OCI-LY1 (cell line): ENCODE measurements around the gene TNFRSF6B.

ENCODE experiments used
- H2AFZ ChIP-seq: fragments of 200-600 bp; sonication (generic), shearing (Covaris generic); 2 replicates; pipeline ENCODE4 v1.6.0; 2014; ENCODE audit warnings: antibody characterized with exemption, mild to moderate bottlenecking, low read length
- H3F3A ChIP-seq: fragments of 200-600 bp; sonication (generic), shearing (Covaris generic); 2 replicates; pipeline ENCODE4 v1.6.0; 2014; ENCODE audit warnings: mild to moderate bottlenecking, antibody characterized with exemption, low read length, moderate library complexity; ENCODE audit not compliant: insufficient read depth
- H3K27ac ChIP-seq: fragments of 200-600 bp; sonication (generic); 2 replicates; pipeline ENCODE4 v1.5.1; 2014; ENCODE audit warnings: low read length, mixed run types, mild to moderate bottlenecking, low read depth; ENCODE audit not compliant: poor library complexity, severe bottlenecking
- H3K27me3 ChIP-seq: fragments of 200-600 bp; sonication (generic); 2 replicates; pipeline ENCODE4 v1.6.0; 2014; ENCODE audit warnings: antibody characterized with exemption, mild to moderate bottlenecking, low read length, moderate library complexity; ENCODE audit not compliant: insufficient read depth
- H3K36me3 ChIP-seq: fragments of 200-600 bp; sonication (generic); 2 replicates; pipeline ENCODE4 v1.6.1; 2014; ENCODE audit warnings: mild to moderate bottlenecking, antibody characterized with exemption, low read length, moderate library complexity, mixed read lengths; ENCODE audit not compliant: insufficient read depth
- H3K4me1 ChIP-seq: fragments of 200-600 bp; sonication (generic); 2 replicates; pipeline ENCODE4 v1.5.1; 2014; ENCODE audit warnings: mild to moderate bottlenecking, low read length, moderate library complexity; ENCODE audit not compliant: insufficient read depth, severe bottlenecking
- H3K4me2 ChIP-seq: fragments of 200-600 bp; sonication (generic), shearing (Covaris generic); 2 replicates; pipeline ENCODE4 v1.6.1; 2014; ENCODE audit warnings: low read length
- H3K4me3 ChIP-seq: fragments of 200-600 bp; sonication (generic); 2 replicates; pipeline ENCODE4 v1.5.1; 2014; ENCODE audit warnings: low read length, low read depth, mild to moderate bottlenecking, mixed read lengths; ENCODE audit not compliant: poor library complexity, severe bottlenecking
- H3K79me2 ChIP-seq: fragments of 200-600 bp; shearing (Covaris generic); 2 replicates; pipeline ENCODE4 v1.6.1; 2016; ENCODE audit warnings: mixed run types, low read length, mixed read lengths; ENCODE audit not compliant: insufficient read depth
- H3K9ac ChIP-seq: fragments of 200-600 bp; sonication (generic), shearing (Covaris generic); 2 replicates; pipeline ENCODE4 v1.6.1; 2014; ENCODE audit warnings: mild to moderate bottlenecking, low read length, mixed read lengths
- H3K9me2 ChIP-seq: fragments of 200-600 bp; sonication (generic), shearing (Covaris generic); 2 replicates; pipeline ENCODE4 v1.6.1; 2014; ENCODE audit warnings: low read depth, mild to moderate bottlenecking, low read length, mixed read lengths
- H3K9me3 ChIP-seq: fragments of 200-600 bp; shearing (Covaris generic); 2 replicates; pipeline ENCODE4 v1.6.1; 2014; ENCODE audit warnings: low read length, mixed read lengths
- H4K20me1 ChIP-seq: fragments of 200-600 bp; sonication (generic), shearing (Covaris generic); 2 replicates; pipeline ENCODE4 v1.6.0; 2016; ENCODE audit warnings: mild to moderate bottlenecking, low read length; ENCODE audit not compliant: insufficient read depth
- EZH2 ChIP-seq: fragments of 200-600 bp; sonication (generic), shearing (Covaris generic); IDR thresholded peaks from 2 replicates; pipeline ENCODE4 v1.8.0; 2017; ENCODE audit warnings: borderline replicate concordance, mixed run types, mild to moderate bottlenecking, antibody characterized with exemption, low read length, moderate library complexity, mixed read lengths
- TF ChIP-seq, protein P1 (sequence below): fragments of 200-600 bp; sonication (generic), shearing (Covaris generic); IDR thresholded peaks from 2 replicates; pipeline ENCODE4 v1.5.1; 2017; ENCODE audit warnings: mild to moderate bottlenecking, antibody characterized with exemption, low read length, moderate library complexity, mixed read lengths

The TNFRSF6B gene

DNA sequence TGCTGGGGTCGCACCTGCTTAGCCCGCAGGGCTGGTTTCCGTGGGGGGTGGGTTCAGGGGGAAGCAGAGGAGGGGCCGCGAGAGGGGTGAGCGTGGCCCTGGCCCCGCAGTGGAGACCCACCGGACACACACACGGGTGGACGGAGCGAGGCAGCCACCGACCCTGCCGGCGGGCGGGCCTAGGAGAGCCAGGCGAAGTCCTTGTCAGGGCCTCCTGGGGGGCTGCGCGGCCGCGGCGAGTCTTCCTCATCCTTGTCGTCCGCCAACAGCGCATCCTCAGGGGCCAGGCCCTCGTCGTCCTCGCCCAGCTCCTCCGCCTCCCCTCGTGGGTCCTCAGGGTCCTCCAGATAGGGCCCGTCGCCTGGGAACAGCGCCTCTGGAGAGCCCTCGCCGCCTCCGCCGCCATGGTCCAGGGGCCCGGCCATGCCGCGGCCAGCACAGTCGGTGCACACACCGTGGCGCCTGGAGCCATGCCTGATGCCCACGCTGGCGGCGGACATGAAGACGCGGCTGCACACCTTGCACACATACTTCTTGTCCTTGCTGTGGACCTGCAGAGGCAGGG, 50.4 kb downstream of the TNFRSF6B start:
- Histone ChIP-seq H3F3A (no peaks in the 10 kb centered on the region), H3K27ac (no peak overlapping the region), H3K4me3 (no peak overlapping the region), H3K9me2 (no peaks in the 10 kb centered on the region), H3K79me2 (no peaks in the 10 kb centered on the region), H2AFZ (no peak overlapping the region), H3K4me1 (peaks cover 3% of the 10 kb centered on the region), H3K9ac (no peak overlapping the region), H3K36me3 (peaks cover 6% of the 10 kb centered on the region; the same call in 1 of the 2 replicates), H3K9me3 (no peaks in the 10 kb centered on the region), H4K20me1 (no peaks in the 10 kb centered on the region), H3K27me3 (no peaks in the 10 kb centered on the region), H3K4me2 (no peak overlapping the region)
- TF ChIP-seq EZH2: no peak
- TF ChIP-seq, protein P1, sequence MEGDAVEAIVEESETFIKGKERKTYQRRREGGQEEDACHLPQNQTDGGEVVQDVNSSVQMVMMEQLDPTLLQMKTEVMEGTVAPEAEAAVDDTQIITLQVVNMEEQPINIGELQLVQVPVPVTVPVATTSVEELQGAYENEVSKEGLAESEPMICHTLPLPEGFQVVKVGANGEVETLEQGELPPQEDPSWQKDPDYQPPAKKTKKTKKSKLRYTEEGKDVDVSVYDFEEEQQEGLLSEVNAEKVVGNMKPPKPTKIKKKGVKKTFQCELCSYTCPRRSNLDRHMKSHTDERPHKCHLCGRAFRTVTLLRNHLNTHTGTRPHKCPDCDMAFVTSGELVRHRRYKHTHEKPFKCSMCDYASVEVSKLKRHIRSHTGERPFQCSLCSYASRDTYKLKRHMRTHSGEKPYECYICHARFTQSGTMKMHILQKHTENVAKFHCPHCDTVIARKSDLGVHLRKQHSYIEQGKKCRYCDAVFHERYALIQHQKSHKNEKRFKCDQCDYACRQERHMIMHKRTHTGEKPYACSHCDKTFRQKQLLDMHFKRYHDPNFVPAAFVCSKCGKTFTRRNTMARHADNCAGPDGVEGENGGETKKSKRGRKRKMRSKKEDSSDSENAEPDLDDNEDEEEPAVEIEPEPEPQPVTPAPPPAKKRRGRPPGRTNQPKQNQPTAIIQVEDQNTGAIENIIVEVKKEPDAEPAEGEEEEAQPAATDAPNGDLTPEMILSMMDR: no peak

DNA sequence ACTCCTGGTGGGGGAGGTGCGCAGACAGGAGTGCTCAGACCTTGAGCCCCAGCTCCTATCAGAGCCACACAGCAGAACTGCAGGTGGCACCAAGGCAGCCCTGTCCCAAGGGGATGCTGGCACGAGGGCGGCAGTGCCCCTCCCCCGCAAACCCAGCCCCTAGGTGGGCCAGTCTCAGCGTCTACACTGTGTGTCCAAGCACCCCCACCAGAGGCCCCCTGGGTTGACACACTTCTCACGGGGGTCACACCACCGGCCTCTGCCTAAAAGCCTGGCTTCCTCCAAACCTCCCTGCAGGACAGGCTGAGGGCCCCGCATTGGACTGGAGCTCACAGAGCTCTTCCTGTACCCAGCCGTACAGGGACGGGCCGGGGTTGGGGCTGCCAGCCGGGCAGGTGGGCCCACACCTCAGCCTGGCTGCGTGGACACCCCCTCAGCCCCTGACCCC, 51.2 kb downstream of the TNFRSF6B start:
- H3K9ac ChIP-seq: no peak overlapping the region
- H3K27me3 ChIP-seq: no peaks in the 10 kb centered on the region
- H4K20me1 ChIP-seq: no peaks in the 10 kb centered on the region
- no peak overlapping the region for H3K27ac ChIP-seq
- no peaks in the 10 kb centered on the region for H3F3A ChIP-seq
- H3K9me2 ChIP-seq: no peaks in the 10 kb centered on the region
- no peak overlapping the region for H2AFZ ChIP-seq
- no peak for TF ChIP-seq EZH2
- TF ChIP-seq, protein P1: no peak
- no peaks in the 10 kb centered on the region; the same call in 1 of the 2 replicates for H3K36me3 ChIP-seq
- H3K4me1 ChIP-seq: peaks cover 3% of the 10 kb centered on the region
- H3K4me3 ChIP-seq: no peak overlapping the region
- no peak overlapping the region for H3K4me2 ChIP-seq
- no peaks in the 10 kb centered on the region for H3K79me2 ChIP-seq
- H3K9me3 ChIP-seq: no peaks in the 10 kb centered on the region
